H9 (cell line): ENCODE data around the gene ITIH5. TPM values are rescaled to one million over a fixed set of nuclear protein-coding genes. Genes with fewer than 3 reads are reported as not detected.

Experiments used
- DNase-seq: peaks from one replicate; pipeline ENCODE4 v3.0.0-alpha.2; 2017
- H2AFZ ChIP-seq: one replicate; pipeline ENCODE4 v1.6.1; 2013; ENCODE audit warnings: mild to moderate bottlenecking, low read length, control low read depth, moderate library complexity
- H2AK5ac ChIP-seq: 2 replicates; pipeline ENCODE4 v1.6.1; 2013; ENCODE audit warnings: low read length, control low read depth, mixed read lengths; ENCODE audit not compliant: insufficient read length
- H2BK120ac ChIP-seq: one replicate; pipeline ENCODE4 v1.6.1; 2013; ENCODE audit warnings: low read depth, mild to moderate bottlenecking, low read length, control low read depth, inconsistent platforms; ENCODE audit not compliant: poor library complexity, severe bottlenecking
- H2BK12ac ChIP-seq: 2 replicates; pipeline ENCODE4 v1.6.1; 2013; ENCODE audit warnings: low read length, control low read depth, mixed read lengths, low read depth; ENCODE audit not compliant: insufficient read length
- H2BK15ac ChIP-seq: 2 replicates; pipeline ENCODE4 v1.6.1; 2013; ENCODE audit warnings: low read depth, low read length, control low read depth
- H2BK20ac ChIP-seq: one replicate; pipeline ENCODE4 v1.6.1; 2013; ENCODE audit warnings: low read depth, mild to moderate bottlenecking, low read length, control low read depth, inconsistent platforms; ENCODE audit not compliant: poor library complexity, severe bottlenecking
- H2BK5ac ChIP-seq: 2 replicates; pipeline ENCODE4 v1.6.1; 2013; ENCODE audit warnings: low read length, control low read depth, mixed read lengths; ENCODE audit not compliant: insufficient read length
- H3K14ac ChIP-seq: 2 replicates; pipeline ENCODE4 v1.6.1; 2013; ENCODE audit warnings: low read length, control low read depth; ENCODE audit not compliant: insufficient read depth
- H3K18ac ChIP-seq: 2 replicates; pipeline ENCODE4 v1.6.1; 2013; ENCODE audit warnings: low read depth, mild to moderate bottlenecking, mixed read lengths, low read length, control low read depth; ENCODE audit not compliant: insufficient read length
- H3K23ac ChIP-seq: 2 replicates; pipeline ENCODE4 v1.6.1; 2013; ENCODE audit warnings: low read length, control low read depth, mixed read lengths, low read depth; ENCODE audit not compliant: insufficient read length
- H3K23me2 ChIP-seq: 2 replicates; pipeline ENCODE4 v1.6.1; 2013; ENCODE audit warnings: low read depth, mild to moderate bottlenecking, mixed read lengths, low read length, control low read depth; ENCODE audit not compliant: insufficient read length, poor library complexity, severe bottlenecking
- H3K27ac ChIP-seq: 2 replicates; pipeline ENCODE4 v1.5.1; 2013; ENCODE audit warnings: low read length, control low read depth, mixed read lengths, low read depth; ENCODE audit not compliant: insufficient read length
- H3K27me3 ChIP-seq: 2 replicates; pipeline ENCODE4 v1.6.1; 2013; ENCODE audit warnings: low read length, control low read depth, inconsistent platforms; ENCODE audit not compliant: insufficient read depth
- H3K4ac ChIP-seq: 2 replicates; pipeline ENCODE4 v1.6.1; 2013; ENCODE audit warnings: low read depth, mild to moderate bottlenecking, control low read depth, inconsistent platforms, low read length, moderate library complexity
- H3K4me1 ChIP-seq: 2 replicates; pipeline ENCODE4 v1.6.1; 2013; ENCODE audit warnings: low read length, control low read depth, inconsistent platforms; ENCODE audit not compliant: insufficient read depth
- H3K4me2 ChIP-seq: 2 replicates; pipeline ENCODE4 v1.6.1; 2013; ENCODE audit warnings: low read length, control low read depth, mixed read lengths; ENCODE audit not compliant: insufficient read length, insufficient read depth
- H3K56ac ChIP-seq: 2 replicates; pipeline ENCODE4 v1.6.1; 2013; ENCODE audit warnings: low read depth, mild to moderate bottlenecking, mixed read lengths, low read length, control low read depth; ENCODE audit not compliant: insufficient read length
- H3K79me1 ChIP-seq: 2 replicates; pipeline ENCODE4 v1.6.1; 2013; ENCODE audit warnings: low read depth, mild to moderate bottlenecking, moderate library complexity, low read length, control low read depth, inconsistent platforms; ENCODE audit not compliant: insufficient read depth, poor library complexity, severe bottlenecking
- H3K79me2 ChIP-seq: 2 replicates; pipeline ENCODE4 v1.6.1; 2013; ENCODE audit warnings: low read length, control low read depth, inconsistent platforms; ENCODE audit not compliant: insufficient read depth
- H3K9ac ChIP-seq: 2 replicates; pipeline ENCODE4 v1.6.1; 2013; ENCODE audit warnings: low read length, control low read depth, mixed read lengths; ENCODE audit not compliant: insufficient read length; ENCODE audit errors: extremely low read depth
- H3K9me3 ChIP-seq: one replicate; pipeline ENCODE4 v1.6.1; 2013; ENCODE audit warnings: low read depth, low read length, inconsistent platforms; ENCODE audit not compliant: control insufficient read depth
- H3T11ph ChIP-seq: one replicate; pipeline ENCODE4 v1.6.1; 2013; ENCODE audit warnings: mild to moderate bottlenecking, low read length, control low read depth, inconsistent platforms
- H4K20me1 ChIP-seq: one replicate; pipeline ENCODE4 v1.6.1; 2013; ENCODE audit not compliant: control insufficient read depth, insufficient read length, insufficient read depth
- H4K5ac ChIP-seq: 2 replicates; pipeline ENCODE4 v1.6.1; 2013; ENCODE audit warnings: low read depth, mild to moderate bottlenecking, mixed read lengths, low read length, control low read depth; ENCODE audit not compliant: insufficient read length
- H4K8ac ChIP-seq: replicated peaks from 2 replicates; pipeline ENCODE4 v1.6.1; 2013; ENCODE audit warnings: low read length, control low read depth, mixed read lengths, low read depth; ENCODE audit not compliant: insufficient read length
- H4K91ac ChIP-seq: 2 replicates; pipeline ENCODE4 v1.6.1; 2013; ENCODE audit warnings: low read depth, mild to moderate bottlenecking, moderate library complexity, mixed read lengths, low read length, control low read depth; ENCODE audit not compliant: insufficient read length
- H3K27ac Mint-ChIP-seq, 3 experiments: 2 replicates in 2 of 3; 3 replicates in 1 of 3; pipeline ENCODE4 v1.8.0; 2020 to 2021; ENCODE audit warnings: mixed read lengths in 3 of 3, mild to moderate bottlenecking in 1 of 3, moderate library complexity in 1 of 3
- H3K27me3 Mint-ChIP-seq: 2 replicates; pipeline ENCODE4 v1.8.0; 2021; ENCODE audit warnings: low read depth, mild to moderate bottlenecking, moderate library complexity, mixed read lengths
- H3K36me3 Mint-ChIP-seq, 3 experiments: 2 replicates in 2 of 3; 3 replicates in 1 of 3; pipeline ENCODE4 v1.8.0; 2020 to 2021; ENCODE audit warnings: low read depth in 3 of 3, mixed read lengths in 3 of 3; ENCODE audit not compliant: insufficient read depth in 1 of 3
- H3K4me1 Mint-ChIP-seq, 2 experiments: 2 replicates each; pipeline ENCODE4 v1.8.0; 2020; ENCODE audit warnings: mixed read lengths in 2 of 2
- H3K4me3 Mint-ChIP-seq, 2 experiments: 2 replicates in 1 of 2; 3 replicates in 1 of 2; pipeline ENCODE4 v1.8.0; 2020 to 2021; ENCODE audit warnings: mild to moderate bottlenecking in 2 of 2, mixed read lengths in 2 of 2, moderate library complexity in 1 of 2
- H3K9me3 Mint-ChIP-seq, 2 experiments: 2 replicates in 1 of 2; 3 replicates in 1 of 2; pipeline ENCODE4 v1.8.0; 2020; ENCODE audit warnings: mild to moderate bottlenecking in 2 of 2, mixed read lengths in 2 of 2, moderate library complexity in 1 of 2
- WGBS: extraction: QIAGEN DNeasy Blood & Tissue Kit; methylation state at CpG from one replicate; pipeline ENCODE4 v1.1.7; 2013; ENCODE audit warnings: missing lambda C conversion rate, low lambda C conversion rate, mixed read lengths; ENCODE audit not compliant: insufficient read length; ENCODE audit errors: extremely low coverage; 5-methylcytosine and 5-hydroxymethylcytosine counted together
- total RNA-seq: library from RNA; stranded (reverse); gene quantifications from 2 replicates; pipeline ENCODE4 v1.2.1, GENCODE V29; 2021
- TF ChIP-seq, protein P1 (sequence below): fragments of 200-600 bp; sonication (generic); conservative IDR thresholded peaks from 3 replicates; pipeline ENCODE4 v1.8.0; 2021; ENCODE audit warnings: antibody characterized with exemption, mild to moderate bottlenecking

Gene ITIH5
- total RNA-seq, 1 experiment from 2014 or later, result 1.3 TPM

- H3K9me3 ChIP-seq, result no peaks in the 10 kb centered on the region
- H3T11ph ChIP-seq, result no peak overlapping the region
- Mint-ChIP-seq H3K27me3 (peaks cover 8% of the 10 kb centered on the region), H3K27ac (no peak overlapping the region), H3K9me3 (peaks cover 13 to 16% of the 10 kb centered on the region in 2 experiments), H3K36me3 (peaks cover 3 to 14% (median 5%) of the 10 kb centered on the region in 3 experiments; a peak in 6 of 7 replicates), H3K4me1 (peaks cover 13 to 14% of the 10 kb centered on the region in 2 experiments), H3K4me3 (no peak overlapping the region; a peak in 1 of 5 replicates)
- H2BK20ac ChIP-seq, result no peak overlapping the region
- no peaks in the 10 kb centered on the region for H4K20me1 ChIP-seq
- no peak overlapping the region for H2BK15ac ChIP-seq
- H3K4ac ChIP-seq, result no peak overlapping the region
- H2AFZ ChIP-seq, result no peak overlapping the region
- no peaks in the 10 kb centered on the region for H3K23me2 ChIP-seq
- no peaks in the 10 kb centered on the region for H3K79me2 ChIP-seq
- H2BK12ac ChIP-seq, result no peak overlapping the region
- H3K27ac ChIP-seq, result no peak overlapping the region
- no peak overlapping the region for H4K5ac ChIP-seq
- H3K18ac ChIP-seq, result no peak overlapping the region
- DNase-seq, result no peak
- no peak overlapping the region for H2AK5ac ChIP-seq
- H3K14ac ChIP-seq, result no peak overlapping the region; the same call in 1 of the 2 replicates
- H3K4me1 ChIP-seq, result no peaks in the 10 kb centered on the region
- no peak overlapping the region for H2BK120ac ChIP-seq
- H4K8ac ChIP-seq, result no peak overlapping the region
- TF ChIP-seq, protein P1, sequence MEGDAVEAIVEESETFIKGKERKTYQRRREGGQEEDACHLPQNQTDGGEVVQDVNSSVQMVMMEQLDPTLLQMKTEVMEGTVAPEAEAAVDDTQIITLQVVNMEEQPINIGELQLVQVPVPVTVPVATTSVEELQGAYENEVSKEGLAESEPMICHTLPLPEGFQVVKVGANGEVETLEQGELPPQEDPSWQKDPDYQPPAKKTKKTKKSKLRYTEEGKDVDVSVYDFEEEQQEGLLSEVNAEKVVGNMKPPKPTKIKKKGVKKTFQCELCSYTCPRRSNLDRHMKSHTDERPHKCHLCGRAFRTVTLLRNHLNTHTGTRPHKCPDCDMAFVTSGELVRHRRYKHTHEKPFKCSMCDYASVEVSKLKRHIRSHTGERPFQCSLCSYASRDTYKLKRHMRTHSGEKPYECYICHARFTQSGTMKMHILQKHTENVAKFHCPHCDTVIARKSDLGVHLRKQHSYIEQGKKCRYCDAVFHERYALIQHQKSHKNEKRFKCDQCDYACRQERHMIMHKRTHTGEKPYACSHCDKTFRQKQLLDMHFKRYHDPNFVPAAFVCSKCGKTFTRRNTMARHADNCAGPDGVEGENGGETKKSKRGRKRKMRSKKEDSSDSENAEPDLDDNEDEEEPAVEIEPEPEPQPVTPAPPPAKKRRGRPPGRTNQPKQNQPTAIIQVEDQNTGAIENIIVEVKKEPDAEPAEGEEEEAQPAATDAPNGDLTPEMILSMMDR, result no peak
- no peak overlapping the region for H3K9ac ChIP-seq
- no peak overlapping the region for H3K23ac ChIP-seq
- no peak overlapping the region for H3K4me2 ChIP-seq
- no peaks in the 10 kb centered on the region for H3K27me3 ChIP-seq
- no peak overlapping the region for H4K91ac ChIP-seq
- H3K79me1 ChIP-seq, result no peaks in the 10 kb centered on the region
- no peak overlapping the region for H2BK5ac ChIP-seq
- no peak overlapping the region for H3K56ac ChIP-seq
- WGBS, result no CpG with 5 or more reads among the region's 5 CpGs
Observed at GRCh38 chr10:7515439-7515838, 151.3 kb downstream of the ITIH5 start.
